ENCODE results near the gene PRDM13.
"Not testable (repeated sequence)": the region's sequence is repeated elsewhere in the genome, so short reads cannot be mapped to it uniquely, and the experiment has no call there.

Gene PRDM13

DNA sequence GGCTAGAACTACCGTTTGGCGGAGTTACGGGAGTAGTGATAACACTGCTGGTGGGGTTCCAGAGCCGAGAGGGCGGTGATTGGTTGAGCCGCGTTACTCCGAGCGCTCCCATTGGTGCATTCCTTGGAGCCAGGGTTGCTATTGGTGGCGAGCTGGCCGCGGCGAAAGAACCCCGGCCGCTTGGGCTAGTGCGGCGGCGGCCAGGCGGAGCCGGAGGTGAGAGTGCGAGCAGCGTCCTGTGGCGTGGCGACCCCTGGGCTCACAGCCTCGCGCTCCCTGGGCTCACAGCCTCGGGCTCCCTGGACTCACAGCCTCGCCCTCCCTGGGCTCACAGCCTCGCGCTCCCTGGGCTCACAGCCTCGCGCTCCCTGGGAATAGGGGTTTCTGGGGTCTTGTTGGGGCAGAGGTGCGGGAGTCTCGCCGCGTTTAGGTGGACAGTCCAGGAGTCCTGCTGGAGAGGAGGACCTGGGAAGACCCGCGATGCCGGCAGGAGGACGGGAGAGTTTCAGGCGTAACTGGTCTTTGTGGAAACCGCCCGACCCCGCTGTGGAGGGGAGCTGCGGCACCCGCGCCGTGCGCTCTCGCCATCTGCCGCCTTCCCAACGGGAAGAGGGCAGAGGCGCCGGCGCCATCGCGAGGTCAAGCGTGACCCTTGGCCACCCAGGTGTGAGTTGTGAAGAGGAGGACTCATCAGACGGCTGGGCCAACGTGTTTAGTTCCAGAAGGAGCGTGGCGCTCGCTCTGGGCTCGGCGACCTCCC lies 12.2 kb downstream of the PRDM13 start:
- Histone ChIP-seq H3K4me3 (ENCODE audit: low read length) (no peak overlapping the region), H3K4me2 (ENCODE audit: low read depth, low read length) (no peak overlapping the region), H3K27me3 (replicated peaks; ENCODE audit: insufficient read depth, low read length) (no peaks in the 10 kb centered on the region)

DNA sequence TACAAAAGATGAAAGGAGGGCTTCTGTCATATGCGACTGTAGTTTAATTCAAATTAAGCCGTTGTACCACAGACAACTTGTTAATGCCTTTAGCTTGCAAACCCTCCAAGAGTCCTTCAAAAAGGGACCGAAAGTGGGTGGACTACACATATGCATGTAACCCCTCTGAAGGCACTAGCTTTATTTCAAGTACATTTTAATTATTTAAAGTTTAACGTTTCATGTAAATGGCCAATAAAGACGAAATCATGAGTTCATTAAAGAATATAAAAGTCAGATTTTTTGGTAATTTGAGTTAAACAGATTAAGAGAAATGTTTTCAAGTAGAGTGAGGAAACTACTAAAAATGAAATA lies 12.8 kb downstream of the PRDM13 start:
- Histone ChIP-seq H3K27ac (ENCODE audit: low read length) (no peak overlapping the region), H3K9me2 (replicated peaks; ENCODE audit: insufficient read depth, low read length) (no peaks in the 10 kb centered on the region), H3K4me3 (ENCODE audit: low read length) (no peak overlapping the region), H3F3A (ENCODE audit: insufficient read depth, low read length) (no peaks in the 10 kb centered on the region), H3K4me2 (ENCODE audit: low read depth, low read length) (no peak overlapping the region), H2AFZ (ENCODE audit: low read length) (no peak overlapping the region), H3K4me1 (ENCODE audit: low read length) (no peaks in the 10 kb centered on the region), H3K79me2 (ENCODE audit: low read length) (no peaks in the 10 kb centered on the region), H3K9me3 (replicated peaks; ENCODE audit: insufficient read depth, low read length) (no peaks in the 10 kb centered on the region), H3K27me3 (replicated peaks; ENCODE audit: insufficient read depth, low read length) (no peaks in the 10 kb centered on the region), H3K9ac (ENCODE audit: low read length) (no peak overlapping the region), H4K20me1 (ENCODE audit: insufficient read depth, low read length) (no peaks in the 10 kb centered on the region), H3K36me3 (replicated peaks; ENCODE audit: insufficient read depth, low read length) (no peaks in the 10 kb centered on the region)
- TF ChIP-seq EZH2 (optimal IDR thresholded peaks at IDR 0.05; ENCODE audit: low read depth, low read length) = no peak
- no peak for TF ChIP-seq EZH2phosphoT487 (IDR thresholded peaks at IDR 0.05; ENCODE audit: low read length)
- TF ChIP-seq, protein P1, sequence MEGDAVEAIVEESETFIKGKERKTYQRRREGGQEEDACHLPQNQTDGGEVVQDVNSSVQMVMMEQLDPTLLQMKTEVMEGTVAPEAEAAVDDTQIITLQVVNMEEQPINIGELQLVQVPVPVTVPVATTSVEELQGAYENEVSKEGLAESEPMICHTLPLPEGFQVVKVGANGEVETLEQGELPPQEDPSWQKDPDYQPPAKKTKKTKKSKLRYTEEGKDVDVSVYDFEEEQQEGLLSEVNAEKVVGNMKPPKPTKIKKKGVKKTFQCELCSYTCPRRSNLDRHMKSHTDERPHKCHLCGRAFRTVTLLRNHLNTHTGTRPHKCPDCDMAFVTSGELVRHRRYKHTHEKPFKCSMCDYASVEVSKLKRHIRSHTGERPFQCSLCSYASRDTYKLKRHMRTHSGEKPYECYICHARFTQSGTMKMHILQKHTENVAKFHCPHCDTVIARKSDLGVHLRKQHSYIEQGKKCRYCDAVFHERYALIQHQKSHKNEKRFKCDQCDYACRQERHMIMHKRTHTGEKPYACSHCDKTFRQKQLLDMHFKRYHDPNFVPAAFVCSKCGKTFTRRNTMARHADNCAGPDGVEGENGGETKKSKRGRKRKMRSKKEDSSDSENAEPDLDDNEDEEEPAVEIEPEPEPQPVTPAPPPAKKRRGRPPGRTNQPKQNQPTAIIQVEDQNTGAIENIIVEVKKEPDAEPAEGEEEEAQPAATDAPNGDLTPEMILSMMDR (IDR thresholded peaks at IDR 0.05; ENCODE audit: low read length) = no peak
- no peak for DNase-seq

More for the DNA sequence above, 12.2 kb downstream of the PRDM13 start:
- Histone ChIP-seq H3K9ac (ENCODE audit: low read length) (no peak overlapping the region), H3K79me2 (ENCODE audit: low read length) (no peaks in the 10 kb centered on the region), H3K4me1 (ENCODE audit: low read length) (no peaks in the 10 kb centered on the region), H3K9me2 (replicated peaks; ENCODE audit: insufficient read depth, low read length) (no peaks in the 10 kb centered on the region), H4K20me1 (ENCODE audit: insufficient read depth, low read length) (no peaks in the 10 kb centered on the region), H3K36me3 (replicated peaks; ENCODE audit: insufficient read depth, low read length) (no peaks in the 10 kb centered on the region), H3K27ac (ENCODE audit: low read length) (no peak overlapping the region), H2AFZ (ENCODE audit: low read length) (no peak overlapping the region), H3F3A (ENCODE audit: insufficient read depth, low read length) (no peaks in the 10 kb centered on the region), H3K9me3 (replicated peaks; ENCODE audit: insufficient read depth, low read length) (no peaks in the 10 kb centered on the region)
- no peak for DNase-seq
- TF ChIP-seq EZH2 (optimal IDR thresholded peaks at IDR 0.05; ENCODE audit: low read depth, low read length) = no peak
- TF ChIP-seq EZH2phosphoT487 (IDR thresholded peaks at IDR 0.05; ENCODE audit: low read length) = no peak
- TF ChIP-seq, protein P1 (IDR thresholded peaks at IDR 0.05; ENCODE audit: low read length) = no peak

DNA sequence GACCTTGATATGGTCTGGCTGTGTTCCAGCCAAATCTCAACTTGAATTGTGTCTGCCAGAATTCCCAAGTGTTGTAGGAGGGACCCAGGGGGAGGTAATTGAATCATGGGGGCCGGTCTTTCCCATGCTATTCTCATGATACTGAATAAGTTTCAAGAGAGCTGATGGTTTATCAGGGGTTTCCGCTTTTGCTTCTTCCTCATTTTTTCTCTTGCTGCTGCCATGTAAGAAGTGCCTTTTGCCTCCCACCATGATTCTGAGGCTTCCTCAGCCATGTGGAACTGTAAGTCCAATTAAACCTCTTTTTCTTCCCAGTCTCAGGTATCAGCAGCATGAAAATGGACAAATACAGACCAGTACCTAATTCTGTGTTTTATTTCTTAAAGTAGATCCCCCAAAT lies 15.4 kb downstream of the PRDM13 start:
- not testable (repeated sequence) for H3K4me2 ChIP-seq (ENCODE audit: low read depth, low read length); H3K4me3 ChIP-seq (ENCODE audit: low read length); H3K9me2 ChIP-seq (replicated peaks; ENCODE audit: insufficient read depth, low read length); H4K20me1 ChIP-seq (ENCODE audit: insufficient read depth, low read length); H3K27ac ChIP-seq (ENCODE audit: low read length); H3K36me3 ChIP-seq (replicated peaks; ENCODE audit: insufficient read depth, low read length); H3K9ac ChIP-seq (ENCODE audit: low read length); H2AFZ ChIP-seq (ENCODE audit: low read length); H3K9me3 ChIP-seq (replicated peaks; ENCODE audit: insufficient read depth, low read length); DNase-seq; H3F3A ChIP-seq (ENCODE audit: insufficient read depth, low read length); H3K27me3 ChIP-seq (replicated peaks; ENCODE audit: insufficient read depth, low read length); H3K79me2 ChIP-seq (ENCODE audit: low read length); H3K4me1 ChIP-seq (ENCODE audit: low read length)

DNA sequence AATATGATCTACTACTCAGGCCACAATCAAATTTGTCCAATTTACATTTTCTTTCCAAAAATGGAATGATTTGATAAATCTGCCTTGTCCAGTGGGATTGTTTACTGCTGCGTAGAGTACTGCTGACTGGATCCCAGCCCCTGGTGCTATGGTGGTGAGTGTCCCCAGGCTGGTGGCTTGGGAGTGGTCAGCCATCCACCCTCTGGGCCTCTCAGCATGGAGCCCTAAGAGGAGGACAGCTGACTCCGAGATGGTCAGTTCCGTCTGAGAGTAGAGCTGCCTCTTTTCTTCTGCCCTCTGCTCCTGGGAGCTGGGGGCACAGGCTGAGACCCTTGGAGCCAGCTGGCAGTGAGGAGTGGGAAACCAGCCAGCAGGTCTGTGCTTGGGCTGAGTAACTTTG lies 22.7 kb downstream of the PRDM13 start:
- TF ChIP-seq EZH2 (optimal IDR thresholded peaks at IDR 0.05; ENCODE audit: low read depth, low read length) (no peak), EZH2phosphoT487 (IDR thresholded peaks at IDR 0.05; ENCODE audit: low read length) (no peak)
- TF ChIP-seq, protein P1 (IDR thresholded peaks at IDR 0.05; ENCODE audit: low read length) = no peak

More for the DNA sequence above, 22.7 kb downstream of the PRDM13 start:
- no peaks in the 10 kb centered on the region for H4K20me1 ChIP-seq (ENCODE audit: insufficient read depth, low read length)
- H3K79me2 ChIP-seq (ENCODE audit: low read length) = no peaks in the 10 kb centered on the region
- no peaks in the 10 kb centered on the region for H3K9me2 ChIP-seq (replicated peaks; ENCODE audit: insufficient read depth, low read length)
- H2AFZ ChIP-seq (ENCODE audit: low read length) = no peak overlapping the region
- no peaks in the 10 kb centered on the region for H3K9me3 ChIP-seq (replicated peaks; ENCODE audit: insufficient read depth, low read length)
- H3K4me1 ChIP-seq (ENCODE audit: low read length) = no peaks in the 10 kb centered on the region
- DNase-seq = no peak
- H3K27ac ChIP-seq (ENCODE audit: low read length) = no peak overlapping the region
- H3F3A ChIP-seq (ENCODE audit: insufficient read depth, low read length) = no peaks in the 10 kb centered on the region
- no peak overlapping the region for H3K4me3 ChIP-seq (ENCODE audit: low read length)
- no peaks in the 10 kb centered on the region for H3K27me3 ChIP-seq (replicated peaks; ENCODE audit: insufficient read depth, low read length)
- H3K9ac ChIP-seq (ENCODE audit: low read length) = no peak overlapping the region
- H3K36me3 ChIP-seq (replicated peaks; ENCODE audit: insufficient read depth, low read length) = no peaks in the 10 kb centered on the region
- H3K4me2 ChIP-seq (ENCODE audit: low read depth, low read length) = no peak overlapping the region

All from MM.1S (cell line).